Endothelial cell of umbilical vein (primary cell): ENCODE results near the gene ZBTB12.

Experiments
- POLR2A ChIP-seq: IDR thresholded peaks from 2 replicates; pipeline ENCODE4 v1.6.1; 2012; ENCODE audit warnings: low read depth, mild to moderate bottlenecking, control low read depth, low read length
- POLR2AphosphoS5 ChIP-seq: IDR thresholded peaks from 2 replicates; pipeline ENCODE4 v1.6.1; 2012; ENCODE audit warnings: low read depth, mild to moderate bottlenecking, control low read depth, low read length, moderate library complexity; ENCODE audit not compliant: insufficient read depth

GRCh38 chr6:31874084-31874670, 27.7 kb downstream of the ZBTB12 start:
- no peak for TF ChIP-seq POLR2A
- no peak for TF ChIP-seq POLR2AphosphoS5
